Adipocyte (in vitro differentiated cells): ENCODE measurements around the gene ARSD.
A peak's percentile ranks its signal among the peaks of the same experiment; 100 is the strongest.
"Not testable (repeated sequence)": the region's sequence is repeated elsewhere in the genome, so short reads cannot be mapped to it uniquely, and the experiment has no call there.

Experiments
- DNase-seq: peaks from one replicate; pipeline ENCODE4 v3.0.0-alpha.2; 2015; ENCODE audit warnings: low read depth
- H3K27me3 ChIP-seq: replicated peaks from 2 replicates; pipeline ENCODE4 v1.7.0; 2013; ENCODE audit warnings: mild to moderate bottlenecking, low read length, moderate library complexity; ENCODE audit not compliant: control insufficient read depth, insufficient read depth
- H3K36me3 ChIP-seq: 2 replicates; pipeline ENCODE4 v1.7.0; 2013; ENCODE audit warnings: low read length, mild to moderate bottlenecking, moderate library complexity; ENCODE audit not compliant: control insufficient read depth, insufficient read depth, severe bottlenecking
- H3K4me1 ChIP-seq: 2 replicates; pipeline ENCODE4 v1.7.0; 2013; ENCODE audit warnings: mild to moderate bottlenecking, low read length, moderate library complexity; ENCODE audit not compliant: control insufficient read depth, insufficient read depth
- H3K4me3 ChIP-seq: 2 replicates; pipeline ENCODE4 v1.7.0; 2013; ENCODE audit warnings: mild to moderate bottlenecking, low read length, moderate library complexity
- H3K9ac ChIP-seq: 2 replicates; pipeline ENCODE4 v1.7.0; 2013; ENCODE audit warnings: mild to moderate bottlenecking, low read length, moderate library complexity
- H3K9me3 ChIP-seq: 2 replicates; pipeline ENCODE4 v1.7.0; 2013; ENCODE audit warnings: mild to moderate bottlenecking, low read length, moderate library complexity; ENCODE audit not compliant: control insufficient read depth

ARSD gene

DNA sequence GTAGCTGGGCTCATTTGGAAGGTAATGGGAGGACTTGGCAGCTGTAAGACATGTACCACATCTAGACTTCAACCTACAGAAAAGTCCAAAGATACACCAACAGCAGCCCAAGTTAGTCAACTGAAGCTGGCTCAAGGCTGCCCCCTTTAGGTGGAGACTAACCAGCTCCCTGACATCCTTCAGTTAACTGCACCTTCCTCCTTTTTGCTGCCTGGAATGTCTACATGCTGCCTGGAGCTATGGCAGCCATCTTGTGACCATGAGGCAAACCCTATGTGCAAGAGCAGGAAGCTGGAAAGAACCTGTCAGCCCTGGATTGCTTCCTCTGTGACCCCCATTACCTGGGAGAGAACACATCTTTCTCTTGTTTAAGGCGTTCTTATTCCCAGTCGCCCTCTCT is 25.8 kb downstream of the ARSD start:
- Histone ChIP-seq H3K4me1 (peaks cover under 1% of the 10 kb centered on the region), H3K9ac (no peak overlapping the region), H3K27me3 (peaks cover 4% of the 10 kb centered on the region), H3K4me3 (no peak overlapping the region), H3K36me3 (no peaks in the 10 kb centered on the region), H3K9me3 (peaks cover 23% of the 10 kb centered on the region)
- DNase-seq, result no peak

DNA sequence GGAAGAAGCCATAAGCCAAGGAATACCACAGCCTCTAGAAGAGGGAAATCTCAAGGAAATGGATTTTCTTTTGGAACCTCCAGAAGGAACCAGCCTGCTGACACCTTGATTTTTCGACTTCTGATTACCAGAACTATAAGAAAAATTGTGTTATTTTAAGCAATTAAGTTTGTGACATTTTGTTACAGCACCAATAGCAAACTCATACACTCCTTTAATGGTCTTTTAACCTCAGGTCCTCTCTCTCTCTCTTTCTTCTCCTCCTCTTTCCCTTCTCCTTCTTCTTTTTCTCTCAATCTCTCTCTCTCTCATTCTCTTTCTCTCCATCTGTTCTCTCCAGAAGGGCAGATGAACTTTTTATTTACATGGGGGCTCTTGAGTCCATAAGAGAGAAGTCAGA is 26.3 kb downstream of the ARSD start:
- Histone ChIP-seq H3K4me1 (peaks cover 3% of the 10 kb centered on the region), H3K9ac (no peak overlapping the region), H3K27me3 (peaks cover 5% of the 10 kb centered on the region), H3K36me3 (no peaks in the 10 kb centered on the region), H3K4me3 (no peak overlapping the region), H3K9me3 (peaks cover 23% of the 10 kb centered on the region)
- no peak for DNase-seq

DNA sequence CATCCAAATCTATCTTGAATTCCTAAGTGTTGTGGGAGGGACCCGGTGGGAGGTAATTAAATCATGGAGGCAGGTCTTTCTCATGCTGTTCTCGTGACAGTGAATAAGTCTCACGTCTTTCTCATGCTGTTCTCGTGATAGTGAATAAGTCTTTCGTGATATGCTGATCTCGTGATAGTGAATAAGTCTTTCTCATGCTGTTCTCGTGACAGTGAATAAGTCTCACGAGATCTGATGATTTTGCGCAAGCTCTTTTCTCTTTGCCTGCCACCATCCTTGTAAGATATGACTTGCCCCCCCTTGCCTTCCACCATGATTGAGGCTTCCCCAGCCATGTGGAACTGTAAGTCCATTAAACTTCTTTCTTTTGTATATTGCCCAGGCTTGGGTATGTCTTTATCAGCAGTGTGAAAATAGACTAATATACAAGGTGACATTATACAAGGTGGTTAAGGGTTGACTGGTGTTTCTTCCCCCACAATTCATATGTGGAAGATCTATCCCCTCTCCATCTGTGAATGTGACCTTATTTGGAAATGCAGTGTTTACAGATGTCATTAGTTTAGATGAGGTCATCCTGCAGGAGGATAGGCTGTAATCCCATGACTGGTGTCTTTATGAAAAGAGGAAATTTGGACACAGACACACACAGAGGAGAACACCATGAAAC is 27.6 kb downstream of the ARSD start:
- Histone ChIP-seq H3K4me1 (peaks cover 10% of the 10 kb centered on the region), H3K9ac (no peak overlapping the region), H3K9me3 (peaks cover 23% of the 10 kb centered on the region), H3K27me3 (peaks cover 10% of the 10 kb centered on the region), H3K36me3 (no peaks in the 10 kb centered on the region), H3K4me3 (no peak overlapping the region)
- no peak for DNase-seq

DNA sequence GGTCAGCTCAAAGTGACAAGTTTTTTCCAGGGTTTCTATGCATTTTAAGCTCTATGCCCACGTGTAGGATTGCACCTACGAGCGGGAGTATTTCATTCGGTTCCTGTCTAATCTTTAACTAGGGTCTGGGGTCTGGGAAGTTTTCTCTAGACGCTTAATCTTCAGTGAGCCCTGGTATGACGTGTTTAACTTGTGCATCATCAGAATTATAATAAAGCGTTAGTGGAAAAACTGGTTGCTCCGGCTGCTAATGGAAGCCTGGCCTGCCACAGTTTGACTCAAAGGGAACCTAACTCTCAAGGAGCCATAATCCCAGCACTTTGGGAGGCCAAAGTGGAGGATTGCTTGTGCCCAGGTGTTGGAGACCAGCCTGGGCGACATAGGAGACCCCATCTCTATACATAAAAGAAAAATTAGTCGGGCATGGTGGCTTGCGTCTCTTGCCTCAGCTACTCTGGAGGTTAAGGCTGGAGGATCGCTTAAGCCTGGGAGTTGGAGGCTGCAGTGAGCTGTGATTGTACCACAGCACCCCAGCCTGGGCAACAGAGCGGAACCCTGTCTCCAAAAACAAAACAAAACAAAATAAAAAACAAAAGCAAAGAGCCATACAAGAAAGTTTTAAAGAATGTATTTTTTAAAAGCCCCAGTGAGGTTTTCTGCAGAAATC is 30.2 kb downstream of the ARSD start:
- no peaks in the 10 kb centered on the region for H3K36me3 ChIP-seq
- no peak for DNase-seq
- H3K27me3 ChIP-seq, result peaks cover 13% of the 10 kb centered on the region
- peaks cover 14% of the 10 kb centered on the region for H3K9me3 ChIP-seq
- H3K4me3 ChIP-seq, result no peak overlapping the region
- H3K4me1 ChIP-seq, result peaks cover 20% of the 10 kb centered on the region
- no peak overlapping the region for H3K9ac ChIP-seq

DNA sequence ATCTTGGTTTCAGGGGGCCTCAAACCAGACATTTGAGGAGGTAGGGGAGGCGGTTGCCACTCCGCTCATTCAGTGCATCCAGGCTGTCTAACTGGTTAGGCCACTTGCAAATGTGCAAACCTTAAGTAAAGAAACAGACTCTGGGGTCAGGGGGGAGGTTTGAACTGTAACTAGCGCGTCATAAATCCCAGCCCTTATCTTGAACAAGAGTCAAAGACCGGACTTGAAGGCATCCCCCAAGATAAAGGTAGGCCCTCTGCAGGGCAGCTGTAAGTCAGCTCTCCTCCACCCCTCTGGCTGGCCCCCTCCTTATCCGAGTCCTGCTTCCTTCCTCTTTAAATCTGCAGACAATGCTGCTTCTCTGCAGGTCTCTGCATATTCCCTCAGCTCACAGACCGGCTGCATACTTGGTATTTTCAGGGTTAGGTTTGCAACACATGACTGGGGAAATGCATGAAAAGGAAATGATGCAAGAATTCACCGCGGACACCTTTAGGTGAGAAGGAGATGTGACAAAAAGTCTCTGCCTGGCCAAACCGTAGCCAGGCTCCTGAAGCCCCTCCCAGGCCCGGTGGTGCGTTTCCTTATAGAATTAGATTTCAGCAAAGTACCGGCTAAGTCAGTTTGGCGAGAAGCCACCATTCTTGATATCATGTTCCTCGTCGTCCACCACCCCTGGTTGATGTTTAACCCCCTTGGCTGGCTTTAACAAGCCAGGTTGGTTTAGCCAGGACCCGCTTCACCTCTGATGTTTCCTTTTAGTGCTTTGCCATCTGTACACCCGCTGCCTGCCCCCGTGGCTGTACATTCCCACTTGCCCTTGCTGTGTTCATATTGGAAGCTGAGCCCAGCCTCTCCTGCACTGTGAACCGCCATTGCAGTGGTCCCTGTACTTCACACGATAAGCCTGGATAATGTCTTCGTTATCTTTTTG is 31.2 kb downstream of the ARSD start:
- H3K4me1 ChIP-seq, result peaks cover 20% of the 10 kb centered on the region
- not testable (repeated sequence) for H3K36me3 ChIP-seq, H3K9ac ChIP-seq, H3K4me3 ChIP-seq, H3K9me3 ChIP-seq, DNase-seq
- H3K27me3 ChIP-seq, result peaks cover 13% of the 10 kb centered on the region

DNA sequence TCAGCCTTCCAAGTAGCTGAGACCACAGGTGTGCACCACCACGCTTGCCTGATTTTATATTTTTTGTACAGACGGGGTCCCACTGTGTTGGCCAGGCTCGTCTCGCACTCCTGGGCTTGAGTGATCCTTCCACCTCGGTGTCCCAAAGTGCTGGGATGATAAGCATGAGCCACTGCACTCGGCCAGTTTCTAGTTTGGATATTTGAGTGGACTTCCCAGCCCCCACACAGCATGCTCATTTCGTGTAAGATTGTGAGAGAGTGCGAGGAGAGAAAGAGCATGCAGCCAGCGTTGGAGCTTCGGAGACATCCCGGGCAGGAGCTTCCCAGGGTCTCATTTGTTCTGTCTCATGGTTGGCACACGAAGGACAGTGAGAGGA is 31.8 kb downstream of the ARSD start:
- peaks cover 20% of the 10 kb centered on the region for H3K4me1 ChIP-seq
- H3K4me3 ChIP-seq, result no peak overlapping the region
- no peak for DNase-seq
- no peak overlapping the region for H3K9ac ChIP-seq
- no peaks in the 10 kb centered on the region for H3K9me3 ChIP-seq
- H3K27me3 ChIP-seq, result peaks cover 13% of the 10 kb centered on the region
- H3K36me3 ChIP-seq, result no peaks in the 10 kb centered on the region

DNA sequence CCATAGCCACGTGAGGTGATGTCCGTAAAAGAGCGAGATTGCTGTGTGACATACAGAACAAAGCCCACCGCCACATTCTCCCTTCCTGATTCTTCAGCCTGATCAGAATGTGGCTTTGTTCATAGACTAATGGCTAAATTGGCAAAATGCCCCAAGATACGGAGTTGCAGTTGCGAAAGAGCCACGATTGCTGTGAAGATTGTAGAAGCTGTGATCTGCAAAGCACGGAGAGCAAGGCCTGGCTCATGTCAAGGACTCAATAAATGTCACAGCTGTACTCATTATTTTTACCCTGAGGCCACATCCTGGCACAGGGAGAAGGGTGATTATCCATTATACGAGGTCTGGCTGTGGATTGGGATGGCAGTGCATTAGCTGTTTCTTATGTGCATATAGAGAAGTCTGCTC is 34.2 kb downstream of the ARSD start:
- H3K27me3 ChIP-seq, result peaks cover 13% of the 10 kb centered on the region
- DNase-seq, result peak; percentile 73
- no peaks in the 10 kb centered on the region for H3K36me3 ChIP-seq
- no peaks in the 10 kb centered on the region for H3K9me3 ChIP-seq
- H3K4me1 ChIP-seq, result peaks cover 33% of the 10 kb centered on the region
- no peak overlapping the region for H3K9ac ChIP-seq
- no peak overlapping the region for H3K4me3 ChIP-seq

DNA sequence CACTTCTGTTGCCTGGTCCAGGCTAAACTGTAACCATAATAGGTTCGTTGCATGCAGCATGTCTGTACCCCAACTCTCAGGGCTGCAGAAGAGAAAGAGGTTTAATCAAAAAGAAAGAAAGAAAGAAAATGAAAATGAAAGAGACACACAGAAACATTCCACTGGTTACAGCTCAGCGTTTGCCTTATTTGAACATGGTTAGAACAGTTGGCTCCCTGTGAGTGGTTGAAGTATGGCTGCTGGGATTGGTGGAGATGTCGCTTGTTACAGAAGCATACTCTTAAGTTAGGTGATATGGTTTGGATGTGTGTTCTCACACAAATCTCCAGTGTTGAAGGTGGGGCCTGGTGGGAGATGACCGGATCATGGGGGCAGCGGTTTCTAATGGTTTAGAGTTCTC is 36.3 kb downstream of the ARSD start:
- H3K9me3 ChIP-seq, result no peaks in the 10 kb centered on the region
- H3K27me3 ChIP-seq, result peaks cover 10% of the 10 kb centered on the region
- no peak overlapping the region for H3K9ac ChIP-seq
- H3K36me3 ChIP-seq, result no peaks in the 10 kb centered on the region
- DNase-seq, result no peak
- H3K4me3 ChIP-seq, result no peak overlapping the region
- H3K4me1 ChIP-seq, result peaks cover 42% of the 10 kb centered on the region

DNA sequence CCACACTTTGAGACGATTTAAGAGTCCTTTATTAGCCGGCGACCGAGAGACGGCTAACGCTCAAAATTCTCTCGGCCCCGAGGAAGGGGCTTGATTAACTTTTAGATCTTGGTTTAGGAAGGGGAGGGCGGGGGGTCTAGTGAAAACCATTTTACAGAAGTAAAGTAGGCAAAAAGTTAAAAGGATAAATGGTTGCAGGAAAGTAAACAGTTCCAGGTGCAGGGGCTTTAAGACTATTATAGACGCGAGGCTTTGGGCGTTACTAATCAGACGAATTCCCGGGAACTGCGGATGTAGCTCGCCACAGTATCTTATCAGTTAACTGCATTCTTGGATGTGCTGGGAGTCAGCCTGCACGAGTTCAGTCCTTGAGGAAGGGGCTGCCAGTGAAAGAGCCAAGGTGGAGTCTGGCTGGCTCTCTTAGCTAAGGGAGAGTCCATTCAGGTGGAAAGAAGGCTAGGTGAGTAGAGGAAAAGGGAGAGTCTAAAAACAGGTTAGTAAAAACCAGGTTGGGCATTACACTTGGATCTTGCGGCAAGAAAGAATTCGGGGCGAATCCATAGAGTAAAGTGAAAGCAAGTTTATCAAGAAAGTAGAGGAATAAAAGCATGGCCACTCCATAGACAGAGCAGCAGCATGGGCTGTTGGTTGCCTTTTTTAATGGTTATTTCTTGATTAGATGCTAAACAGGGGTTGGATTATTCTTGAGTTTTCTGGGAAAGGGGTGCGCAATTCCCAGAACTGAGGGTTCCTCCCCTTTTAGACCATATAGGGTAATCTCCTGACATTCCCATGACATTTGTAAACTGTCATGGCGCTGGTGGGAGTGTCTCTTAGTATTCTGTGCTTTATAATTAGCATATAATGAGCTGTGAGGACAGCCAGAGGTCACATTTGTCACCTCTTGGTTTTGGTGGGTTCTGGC is 38.3 kb downstream of the ARSD start:
- peaks cover 35% of the 10 kb centered on the region for H3K4me1 ChIP-seq
- peak overlapping the region; percentile 39 for H3K9ac ChIP-seq
- not testable (repeated sequence) for H3K27me3 ChIP-seq, H3K36me3 ChIP-seq, H3K9me3 ChIP-seq, DNase-seq
- peak overlapping the region; percentile 80 for H3K4me3 ChIP-seq

DNA sequence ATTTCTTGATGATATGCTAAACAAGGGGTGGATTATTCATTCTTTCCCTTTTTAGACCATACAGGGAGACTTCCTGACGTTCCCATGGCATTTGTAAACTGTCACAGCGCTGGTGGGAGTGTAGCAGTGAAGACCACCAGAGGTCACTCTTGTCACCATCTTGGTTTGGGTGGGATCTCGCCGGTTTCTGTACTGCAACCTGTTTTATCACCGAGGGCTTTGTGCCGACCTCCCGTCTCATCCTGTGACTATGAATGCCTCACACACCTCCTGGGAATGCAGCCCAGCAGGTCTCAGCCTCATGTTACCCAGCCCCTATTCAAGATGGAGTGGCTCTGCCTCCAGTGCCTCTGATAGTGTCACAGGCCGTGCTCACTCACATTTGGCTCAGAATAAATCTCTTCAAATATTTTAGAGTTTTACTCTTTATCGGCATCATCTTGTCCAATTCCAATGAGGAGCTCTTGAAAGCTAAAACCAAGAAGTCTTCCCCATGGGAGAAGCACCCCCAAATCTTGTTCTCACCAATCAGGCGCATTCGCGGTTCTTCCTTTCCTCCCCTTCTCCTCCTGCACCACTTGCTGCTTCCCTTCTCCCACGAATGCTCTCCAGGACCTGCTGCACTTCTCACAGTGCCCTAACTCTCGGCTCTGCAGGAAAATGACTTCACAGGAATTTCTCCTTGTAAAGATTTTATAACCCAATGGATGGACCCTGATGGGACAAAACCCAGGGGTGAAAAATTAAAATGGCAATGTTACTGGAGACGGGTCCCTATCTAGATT is 39.2 kb downstream of the ARSD start:
- DNase-seq, result peak; percentile 18
- H3K4me1 ChIP-seq, result peaks cover 31% of the 10 kb centered on the region
- H3K4me3 ChIP-seq, result peak overlapping the region; percentile 80
- not testable (repeated sequence) for H3K36me3 ChIP-seq, H3K9me3 ChIP-seq, H3K27me3 ChIP-seq
- peak overlapping the region; percentile 78 for H3K9ac ChIP-seq
